Testis (tissue), 3 donors: ENCODE results near the gene ATMIN. TPM values are rescaled to one million over a fixed set of nuclear protein-coding genes. Genes with fewer than 3 reads are reported as not detected.

ENCODE experiments used
- DNase-seq: peaks from one replicate; pipeline ENCODE4 v3.0.0-alpha.2; 2019
- H3K27ac ChIP-seq, 2 donors: fragments of 200-600 bp; sonication (generic); one replicate each; pipeline ENCODE4 v1.5.1; 2019
- H3K27me3 ChIP-seq: fragments of 200-600 bp; sonication (generic); one replicate; pipeline ENCODE4 v1.5.1; 2019
- H3K36me3 ChIP-seq: fragments of 200-600 bp; sonication (generic); one replicate; pipeline ENCODE4 v1.5.1; 2017; ENCODE audit warnings: low read depth; ENCODE audit errors: missing control alignments
- H3K4me1 ChIP-seq: fragments of 200-600 bp; sonication (generic); one replicate; pipeline ENCODE4 v1.5.1; 2019
- H3K4me3 ChIP-seq, 2 donors: fragments of 200-600 bp; sonication (generic); one replicate each; pipeline ENCODE4 v1.5.1; 2017 to 2019
- H3K9me3 ChIP-seq: fragments of 200-600 bp; sonication (generic); one replicate; pipeline ENCODE4 v1.5.1; 2017
- CTCF ChIP-seq, 3 experiments: fragments of 450-650 bp in 2 of 3; fragments of 200-600 bp in 1 of 3; sonication (generic) in 1 of 3; IDR thresholded peaks; one replicate each; pipeline ENCODE4 v1.5.1; 2016 to 2019; ENCODE audit warnings: antibody characterized with exemption in 3 of 3, mild to moderate bottlenecking in 2 of 3, moderate library complexity in 1 of 3
- POLR2A ChIP-seq: fragments of 450-650 bp; IDR thresholded peaks from one replicate; pipeline ENCODE4 v1.6.1; 2017; ENCODE audit warnings: antibody characterized with exemption, mild to moderate bottlenecking, moderate library complexity
- WGBS, 2 donors: methylation state at CpG; one replicate each; pipeline ENCODE4 v1.1.5; 2018; 5-methylcytosine and 5-hydroxymethylcytosine counted together
- intact Hi-C: fragments of 100-400 bp; cut with DNase I; formaldehyde crosslinking; loops from one replicate; pipeline ENCODE4 v1.15.1; 2023; ENCODE audit warnings: low total_unique reads
- polyA plus RNA-seq: library from polyadenylated mRNA; stranded (reverse); fragments of 350-450 nt; fragmentation: Illumina TruSeq; extraction: RNeasy Lipid Tissue Mini Kit (QIAGEN cat#74804); gene quantifications from one replicate; pipeline ENCODE4 v1.2.3, GENCODE V29; 2014; ENCODE audit warnings: low read depth, low replicate concordance; ENCODE audit not compliant: insufficient read depth
- total RNA-seq, 2 donors: library from RNA; depleted of rRNA; stranded (reverse); fragments of >200 nt; gene quantifications; one replicate each; pipeline ENCODE4 v1.2.3, GENCODE V29; 2016

ATMIN gene
- total and polyA plus RNA-seq, 3 donors from 2014 or later: 53.6 to 97.3 (median 65.2) TPM

GRCh38 chr16:81040842-81041241 is 5.2 kb downstream of the ATMIN start:
- WGBS, 2 donors: 89 to 90% methylated on average over 5 of the region's 5 CpGs
- Histone ChIP-seq H3K27me3 (no peaks in the 10 kb centered on the region), H3K9me3 (no peaks in the 10 kb centered on the region), H3K36me3 (no peaks in the 10 kb centered on the region), H3K27ac (no peak overlapping the region), H3K4me1 (peaks cover 13% of the 10 kb centered on the region), H3K4me3 (no peak overlapping the region)
- intact Hi-C loops: no loop called here
- TF ChIP-seq CTCF (IDR thresholded peaks at IDR 0.05) (no peak), POLR2A (no peak)
- no peak for DNase-seq

- intact Hi-C loops: no loop called here
- Histone ChIP-seq H3K4me1 (peaks cover 9% of the 10 kb centered on the region), H3K27ac (no peak overlapping the region), H3K36me3 (no peaks in the 10 kb centered on the region), H3K27me3 (no peaks in the 10 kb centered on the region), H3K4me3 (no peak overlapping the region), H3K9me3 (no peaks in the 10 kb centered on the region)
- no peak for DNase-seq
- no peak for TF ChIP-seq CTCF (IDR thresholded peaks at IDR 0.05)
- TF ChIP-seq POLR2A: no peak
- WGBS, 2 donors: 96% methylated on average over 4 of the region's 4 CpGs
These were observed 6.1 kb downstream of the ATMIN start for GRCh38 chr16:81041696-81042095.

- Histone ChIP-seq H3K36me3 (no peaks in the 10 kb centered on the region), H3K27ac (no peak overlapping the region), H3K27me3 (no peaks in the 10 kb centered on the region), H3K4me1 (no peaks in the 10 kb centered on the region), H3K4me3 (no peak overlapping the region), H3K9me3 (no peaks in the 10 kb centered on the region)
- TF ChIP-seq CTCF (IDR thresholded peaks at IDR 0.05): no peak
- TF ChIP-seq POLR2A: no peak
- WGBS, 2 donors: 96 to 97% methylated on average over 2 of the region's 2 CpGs
- DNase-seq: no peak
- intact Hi-C loops: no loop called here
These were observed 7.2 kb downstream of the ATMIN start for GRCh38 chr16:81042821-81043220.

- TF ChIP-seq CTCF (IDR thresholded peaks at IDR 0.05) (no peak), POLR2A (no peak)
- WGBS, 2 donors: 78 to 85% methylated on average over 11 of the region's 11 CpGs
These were observed 18.1 kb downstream of the ATMIN start for GRCh38 chr16:81053761-81054160.

GRCh38 chr16:81060576-81061306 is 25.1 kb downstream of the ATMIN start:
- Histone ChIP-seq H3K4me3 (no peak overlapping the region), H3K9me3 (no peaks in the 10 kb centered on the region), H3K4me1 (no peaks in the 10 kb centered on the region), H3K36me3 (no peaks in the 10 kb centered on the region), H3K27ac (no peak overlapping the region), H3K27me3 (no peaks in the 10 kb centered on the region)
- TF ChIP-seq CTCF (IDR thresholded peaks at IDR 0.05) (no peak), POLR2A (no peak)
- intact Hi-C loops: no loop called here
- DNase-seq: no peak
- 89 to 91% methylated on average over 13 to 14 of the region's 14 CpGs for WGBS, 2 donors

More at GRCh38 chr16:81053761-81054160, 18.1 kb downstream of the ATMIN start:
- Histone ChIP-seq H3K4me1 (no peaks in the 10 kb centered on the region), H3K4me3 (no peak overlapping the region), H3K27me3 (no peaks in the 10 kb centered on the region), H3K27ac (no peak overlapping the region), H3K36me3 (no peaks in the 10 kb centered on the region), H3K9me3 (no peaks in the 10 kb centered on the region)
- no peak for DNase-seq
- intact Hi-C loops: no loop called here
